ENCODE results near the gene SPACA6. TPM values are rescaled to one million over a fixed set of nuclear protein-coding genes. Genes with fewer than 3 reads are reported as not detected.
"Not testable (repeated sequence)": the region's sequence is repeated elsewhere in the genome, so short reads cannot be mapped to it uniquely, and the experiment has no call there.

The SPACA6 gene
- polyA plus RNA-seq, 1 experiment, result 3.5 TPM

GRCh38 chr19:51737924-51738323 is 44.8 kb downstream of the SPACA6 start:
- no peak for TF ChIP-seq CTCF (IDR thresholded peaks at IDR 0.05; ENCODE audit: low read depth, low read length)
- ChIA-PET POLR2A (no interaction called here), CTCF (interaction anchor here (0.6 kb wide), 1 partner anchor 410 kb away, joined by 4 read pairs; no protein-coding TSS in a partner anchor)
- no peaks in the 10 kb centered on the region for H3K9me3 ChIP-seq (ENCODE audit: control insufficient read depth, insufficient read depth, low read length)
- no peaks in the 10 kb centered on the region for H3K27me3 ChIP-seq (ENCODE audit: control insufficient read depth, insufficient read depth, low read length)
- H3K4me3 ChIP-seq (ENCODE audit: low read depth, low read length), result no peak overlapping the region
- no peak for DNase-seq (ENCODE audit: low read depth, low spot score)
- H3K27ac ChIP-seq (ENCODE audit: low read depth, low read length), result no peak overlapping the region

GRCh38 chr19:51738523-51738922 is 45.4 kb downstream of the SPACA6 start:
- CTCF ChIA-PET; POLR2A ChIA-PET; H3K9me3 ChIP-seq (ENCODE audit: control insufficient read depth, insufficient read depth, low read length); H3K27ac ChIP-seq (ENCODE audit: low read depth, low read length); H3K27me3 ChIP-seq (ENCODE audit: control insufficient read depth, insufficient read depth, low read length); H3K4me3 ChIP-seq (ENCODE audit: low read depth, low read length); DNase-seq (ENCODE audit: low read depth, low spot score): not testable (repeated sequence)

GRCh38 chr19:51739466-51740213 is 46.5 kb downstream of the SPACA6 start:
- no peak for TF ChIP-seq CTCF (IDR thresholded peaks at IDR 0.05; ENCODE audit: low read depth, low read length)
- Histone ChIP-seq H3K4me3 (ENCODE audit: low read depth, low read length) (no peak overlapping the region), H3K9me3 (ENCODE audit: control insufficient read depth, insufficient read depth, low read length) (no peaks in the 10 kb centered on the region; the same call in 1 of the 2 replicates), H3K27me3 (ENCODE audit: control insufficient read depth, insufficient read depth, low read length) (no peaks in the 10 kb centered on the region), H3K27ac (ENCODE audit: low read depth, low read length) (no peak overlapping the region)
- no peak for DNase-seq (ENCODE audit: low read depth, low spot score)
- ChIA-PET CTCF (no interaction called here), POLR2A (no interaction called here)

GRCh38 chr19:51740356-51740755 is 47.2 kb downstream of the SPACA6 start:
- Histone ChIP-seq H3K27me3 (ENCODE audit: control insufficient read depth, insufficient read depth, low read length) (no peaks in the 10 kb centered on the region), H3K9me3 (ENCODE audit: control insufficient read depth, insufficient read depth, low read length) (no peaks in the 10 kb centered on the region; the same call in 1 of the 2 replicates), H3K27ac (ENCODE audit: low read depth, low read length) (no peak overlapping the region), H3K4me3 (ENCODE audit: low read depth, low read length) (no peak overlapping the region)
- ChIA-PET CTCF (no interaction called here), POLR2A (no interaction called here)
- no peak for TF ChIP-seq CTCF (IDR thresholded peaks at IDR 0.05; ENCODE audit: low read depth, low read length)
- DNase-seq (ENCODE audit: low read depth, low spot score), result no peak

GRCh38 chr19:51742789-51743188 is 49.7 kb downstream of the SPACA6 start:
- H3K4me3 ChIP-seq (ENCODE audit: low read depth, low read length), result no peak overlapping the region
- CTCF ChIA-PET, result interaction anchor here (0.6 to 1.8 kb wide), 3 partner anchors 35 to 86 kb away, joined by 3 to 4 read pairs (median 4); no protein-coding TSS in a partner anchor
- H3K27ac ChIP-seq (ENCODE audit: low read depth, low read length), result no peak overlapping the region
- no peaks in the 10 kb centered on the region; the same call in none of the 2 replicates for H3K9me3 ChIP-seq (ENCODE audit: control insufficient read depth, insufficient read depth, low read length)
- POLR2A ChIA-PET, result no interaction called here
- H3K27me3 ChIP-seq (ENCODE audit: control insufficient read depth, insufficient read depth, low read length), result no peaks in the 10 kb centered on the region
- DNase-seq (ENCODE audit: low read depth, low spot score), result no peak
- no peak for TF ChIP-seq CTCF (IDR thresholded peaks at IDR 0.05; ENCODE audit: low read depth, low read length)

All from AG04450 (cell line).